NB4 (cell line): Measurements from ENCODE around the gene KPRP.

Experiments used
- DNase-seq: peaks from one replicate; pipeline ENCODE4 v3.0.0; 2010; ENCODE audit warnings: low read depth
- H3K4me3 ChIP-seq: one replicate; pipeline ENCODE4 v1.5.1; 2011; ENCODE audit warnings: mild to moderate bottlenecking, low read depth, low read length, moderate library complexity
- CTCF ChIP-seq: IDR thresholded peaks from one replicate; pipeline ENCODE4 v1.5.1; 2012; ENCODE audit warnings: low read depth, low read length
- MAX ChIP-seq: IDR thresholded peaks from 2 replicates; pipeline ENCODE4 v1.6.1; 2011; ENCODE audit warnings: low read depth, low read length
- MYC ChIP-seq: IDR thresholded peaks from 2 replicates; pipeline ENCODE4 v1.6.1; 2011; ENCODE audit warnings: low read depth, low read length
- POLR2A ChIP-seq: IDR thresholded peaks from 2 replicates; pipeline ENCODE4 v1.6.1; 2011; ENCODE audit warnings: mild to moderate bottlenecking; ENCODE audit not compliant: insufficient read length; ENCODE audit errors: extremely low read depth

KPRP gene

GRCh38 chr1:152760551-152761190 is 2.8 kb downstream of the KPRP start:
- no peak for DNase-seq
- no peak overlapping the region for H3K4me3 ChIP-seq
- TF ChIP-seq MYC (no peak), MAX (no peak), POLR2A (no peak), CTCF (no peak)

GRCh38 chr1:152761609-152762213 is 3.9 kb downstream of the KPRP start:
- no peak for TF ChIP-seq MAX
- no peak for TF ChIP-seq POLR2A
- TF ChIP-seq MYC: no peak
- TF ChIP-seq CTCF: no peak
- DNase-seq: no peak
- H3K4me3 ChIP-seq: no peak overlapping the region

- no peak overlapping the region for H3K4me3 ChIP-seq
- TF ChIP-seq CTCF (no peak), MAX (no peak), POLR2A (no peak), MYC (no peak)
- no peak for DNase-seq
These were observed 11.2 kb downstream of the KPRP start for GRCh38 chr1:152768847-152769533.

GRCh38 chr1:152770411-152770810 is 12.6 kb downstream of the KPRP start:
- TF ChIP-seq POLR2A (no peak), MAX (no peak), MYC (no peak), CTCF (no peak)
- no peak for DNase-seq
- no peak overlapping the region for H3K4me3 ChIP-seq

GRCh38 chr1:152774875-152775274 is 17.1 kb downstream of the KPRP start, which contains the start of gene LCE1F:
Gene LCE1F (plus strand): TSS chr1:152775140. CDS start chr1:152776372, 1,232 bp downstream.
- no peak for DNase-seq
- TF ChIP-seq MAX: no peak
- H3K4me3 ChIP-seq: no peak within 1 kb of the TSS

GRCh38 chr1:152776361-152776760 is 18.5 kb downstream of the KPRP start:
- no peak overlapping the region for H3K4me3 ChIP-seq
- no peak for DNase-seq
- TF ChIP-seq POLR2A (no peak), MYC (no peak)
